Heart left ventricle (tissue), 16 donors: ENCODE results near the gene FAM89B. TPM values are rescaled to one million over a fixed set of nuclear protein-coding genes. Genes with fewer than 3 reads are reported as not detected.

Experiments
- ATAC-seq, 4 donors: fragments of 200-7000 bp; cut with Tn5 transposase; one replicate each; pipeline ENCODE4 v1.9.1; 2020 to 2022; ENCODE audit warnings: moderate library complexity in 4 of 4, mild to moderate bottlenecking in 3 of 4, moderate number of reproducible peaks in 1 of 4
- DNase-seq, 5 donors: peaks; one replicate each; pipeline ENCODE4 v3.0.0-alpha.2; 2020
- H3K27ac ChIP-seq, 12 donors: fragments of 200-600 bp; sonication (generic) in 4 of 12; one replicate each; pipeline versions ENCODE4 v1.5.0 to v1.8.0; 2016 to 2022; ENCODE audit warnings: mild to moderate bottlenecking in 2 of 12
- H3K27me3 ChIP-seq, 9 donors: fragments of 200-600 bp; sonication (generic) in 2 of 9; one replicate each; pipeline versions ENCODE4 v1.5.1 to v1.8.0; 2016 to 2022; ENCODE audit warnings: mild to moderate bottlenecking in 3 of 9
- H3K36me3 ChIP-seq, 9 donors: fragments of 200-600 bp; sonication (generic) in 2 of 9; one replicate each; pipeline versions ENCODE4 v1.5.0 to v1.8.0; 2018 to 2022; ENCODE audit warnings: mild to moderate bottlenecking in 2 of 9
- H3K4me1 ChIP-seq, 12 donors: fragments of 200-600 bp; sonication (generic) in 4 of 12; one replicate each; pipeline versions ENCODE4 v1.5.0 to v1.8.0; 2016 to 2022; ENCODE audit warnings: mild to moderate bottlenecking in 3 of 12
- H3K4me3 ChIP-seq, 12 donors: fragments of 200-600 bp; sonication (generic) in 4 of 12; one replicate each; pipeline versions ENCODE4 v1.5.0 to v1.8.0; 2017 to 2022; ENCODE audit warnings: mild to moderate bottlenecking in 9 of 12, moderate library complexity in 4 of 12
- H3K9me3 ChIP-seq, 12 donors: fragments of 200-600 bp; sonication (generic) in 4 of 12; one replicate each; pipeline versions ENCODE4 v1.5.0 to v1.8.0; 2016 to 2022; ENCODE audit warnings: mild to moderate bottlenecking in 1 of 12
- CTCF ChIP-seq, 12 donors: fragments of 200-600 bp; sonication (generic) in 4 of 12; IDR thresholded peaks; one replicate each; pipeline versions ENCODE4 v1.5.0 to v1.8.0; 2018 to 2022; ENCODE audit warnings: antibody characterized with exemption in 12 of 12, mild to moderate bottlenecking in 5 of 12
- POLR2A ChIP-seq, 2 donors: fragments of 450-650 bp; IDR thresholded peaks; one replicate each; pipeline ENCODE4 v1.6.1; 2017; ENCODE audit warnings: antibody characterized with exemption in 2 of 2, mild to moderate bottlenecking in 2 of 2, moderate library complexity in 2 of 2
- WGBS, 4 donors: extraction: QIAGEN DNeasy Blood & Tissue Kit in 2 of 4; methylation state at CpG; one replicate each; pipeline versions ENCODE4 v1.1.5 to v1.1.7; 2013 to 2018; 5-methylcytosine and 5-hydroxymethylcytosine counted together
- intact Hi-C, 10 donors: fragments of 100-400 bp; cut with DNase I; formaldehyde crosslinking; loops; one replicate each; pipeline versions ENCODE4 v1.11.1 to v1.14.2; 2022
- polyA plus RNA-seq, 2 donors: library from polyadenylated mRNA; stranded (reverse); fragments of 200-250 nt; gene quantifications; one replicate each; pipeline ENCODE4 v1.2.3, GENCODE V29; 2013
- total RNA-seq, 9 donors: library from RNA; depleted of rRNA in 2 of 9; stranded (reverse); fragments of >200 nt in 2 of 9; fragmentation: NEBNext Ultra II Directional in 3 of 9; extraction: Animal tissue kit (Norgen Biotek cat#: 25700) in 3 of 9; gene quantifications; one replicate each; pipeline versions ENCODE4 v1.1.0 to v1.2.4, GENCODE V29; 2016 to 2023
- donor health status: ischemic (EF 13 %, LVEDD 7.1; RV severe dilation, severe dysfunction).
- donor health status: healthy with polysubstance abuse.
- donor health status: DM: no; HTN: yes; CAD: no.
- donor health status: DM: no; HTN: no; CAD: no.
- donor health status: ischemic (EF 25% LVEDD 6.9; RV normal size, moderate dysfunction).
- donor health status: ischemic (EF 25% LVEDD 5.7; RV mildly dilated, moderate dysfunction).
- donor health status: healthy.
- donor health status: DM: yes; HTN: yes; CAD: no.
- donor health status: ischemic (EF 35%, LVEDD 5.7; RV mildly dilated, moderate dysfunction).
- donor health status: nonischemic (EF 11% LVEDD 7.7; RV severe dilation, severe dysfunction).
- donor health status: DM: yes; HTN: yes; CAD: no.
- donor health status: PGD.
- donor health status: ischemic (EF 29% LVEDD 5.4; RV normal size, mild dysfunction).
- donor health status: nonischemic (EF 23%, LVEDD 6.1; RV moderate dilation, normal function).

The FAM89B gene
- total and polyA plus RNA-seq, 11 donors, result 25.8 to 87.9 (median 44.2) TPM

- Histone ChIP-seq H3K36me3 (peaks cover 0 to 63% (median 41%) of the 10 kb centered on the region in 9 donors), H3K9me3 (no peaks in the 10 kb centered on the region), H3K4me1 (peaks cover 0 to 28% (median 20%) of the 10 kb centered on the region in 12 donors), H3K27me3 (no peaks in the 10 kb centered on the region), H3K4me3 (peak overlapping the region; percentile 11 to 66 (median 52)), H3K27ac (peak overlapping the region; percentile 66 to 95 (median 88))
- DNase-seq (peak; percentile 90 to 95 (median 93)), ATAC-seq (peak; percentile 84 to 93 (median 91))
- peak; percentile 79 to 95 (median 88) for TF ChIP-seq CTCF (IDR thresholded peaks at IDR 0.05)
- peak in 1 of 2 donors; percentile 49 for TF ChIP-seq POLR2A (IDR thresholded peaks at IDR 0.05)
- intact Hi-C loops, result loop anchor here in 9 of 10 donors (1.0 to 10.0 kb wide), 13 partner anchors 14 to 454 kb away; partner anchors contain the start of genes ZNRD2 (in 4 of the 9), EHBP1L1 (in 1 of the 9), KCNK7 (in 1 of the 9) and LTBP3 (in 1 of the 9)
- 0 to 1% (median 0%) methylated on average over 16 to 78 of the region's 78 CpGs for WGBS, 4 donors
These were observed 31.8 kb upstream of the FAM89B start for GRCh38 chr11:65540290-65541092.

- H3K36me3 ChIP-seq, result peaks cover 0 to 63% (median 40%) of the 10 kb centered on the region in 9 donors
These were observed 31.0 kb upstream of the FAM89B start for GRCh38 chr11:65541093-65541982.

GRCh38 chr11:65542738-65543390 lies 29.5 kb upstream of the FAM89B start:
- H3K27ac ChIP-seq, result no peak overlapping the region
- H3K4me1 ChIP-seq, result peaks cover 0 to 42% (median 20%) of the 10 kb centered on the region in 12 donors
- no peaks in the 10 kb centered on the region for H3K27me3 ChIP-seq
- no peak overlapping the region for H3K4me3 ChIP-seq
- no peak for TF ChIP-seq CTCF (IDR thresholded peaks at IDR 0.05)
- no peak for TF ChIP-seq POLR2A (IDR thresholded peaks at IDR 0.05)
- intact Hi-C loops, result loop anchor here in 6 of 10 donors (5.0 to 10.0 kb wide), 5 partner anchors 34 to 452 kb away; partner anchors contain the start of genes EHBP1L1 (in 1 of the 6) and KCNK7 (in 1 of the 6)
- peaks cover 0 to 64% (median 41%) of the 10 kb centered on the region in 9 donors for H3K36me3 ChIP-seq
- DNase-seq, result no peak
- H3K9me3 ChIP-seq, result no peaks in the 10 kb centered on the region
- WGBS, 4 donors, result 94 to 97% (median 95%) methylated on average over 3 of the region's 3 CpGs
- ATAC-seq, result no peak

More at GRCh38 chr11:65541093-65541982, 31.0 kb upstream of the FAM89B start:
- TF ChIP-seq CTCF (IDR thresholded peaks at IDR 0.05) (peak in 1 of 12 donors; percentile 4), POLR2A (IDR thresholded peaks at IDR 0.05) (no peak)
- Histone ChIP-seq H3K27ac (peak overlapping the region; percentile 66 to 95 (median 88)), H3K4me3 (peak overlapping the region in 11 of 12 donors; percentile 24 to 66 (median 53)), H3K9me3 (no peaks in the 10 kb centered on the region), H3K27me3 (no peaks in the 10 kb centered on the region), H3K4me1 (peaks cover 0 to 28% (median 20%) of the 10 kb centered on the region in 12 donors)
- ATAC-seq (no peak), DNase-seq (no peak)
- WGBS, 4 donors, result 41 to 56% (median 45%) methylated on average over 10 to 18 of the region's 18 CpGs
- intact Hi-C loops, result loop anchor here in 9 of 10 donors (1.0 to 10.0 kb wide), 12 partner anchors 13 to 453 kb away; partner anchors contain the start of genes ZNRD2 (in 2 of the 9), EHBP1L1 (in 1 of the 9), KCNK7 (in 1 of the 9) and LTBP3 (in 1 of the 9)
